H9 (cell line): Measurements from ENCODE around the gene PRR29. TPM values are rescaled to one million over a fixed set of nuclear protein-coding genes. Genes with fewer than 3 reads are reported as not detected.

ENCODE experiments used
- DNase-seq: peaks from one replicate; pipeline ENCODE4 v3.0.0-alpha.2; 2017
- H2AFZ ChIP-seq: one replicate; pipeline ENCODE4 v1.6.1; 2013; ENCODE audit warnings: mild to moderate bottlenecking, low read length, control low read depth, moderate library complexity
- H2AK5ac ChIP-seq: 2 replicates; pipeline ENCODE4 v1.6.1; 2013; ENCODE audit warnings: low read length, control low read depth, mixed read lengths; ENCODE audit not compliant: insufficient read length
- H2BK120ac ChIP-seq: one replicate; pipeline ENCODE4 v1.6.1; 2013; ENCODE audit warnings: low read depth, mild to moderate bottlenecking, low read length, control low read depth, inconsistent platforms; ENCODE audit not compliant: poor library complexity, severe bottlenecking
- H2BK12ac ChIP-seq: 2 replicates; pipeline ENCODE4 v1.6.1; 2013; ENCODE audit warnings: low read length, control low read depth, mixed read lengths, low read depth; ENCODE audit not compliant: insufficient read length
- H2BK15ac ChIP-seq: 2 replicates; pipeline ENCODE4 v1.6.1; 2013; ENCODE audit warnings: low read depth, low read length, control low read depth
- H2BK20ac ChIP-seq: one replicate; pipeline ENCODE4 v1.6.1; 2013; ENCODE audit warnings: low read depth, mild to moderate bottlenecking, low read length, control low read depth, inconsistent platforms; ENCODE audit not compliant: poor library complexity, severe bottlenecking
- H2BK5ac ChIP-seq: 2 replicates; pipeline ENCODE4 v1.6.1; 2013; ENCODE audit warnings: low read length, control low read depth, mixed read lengths; ENCODE audit not compliant: insufficient read length
- H3K14ac ChIP-seq: 2 replicates; pipeline ENCODE4 v1.6.1; 2013; ENCODE audit warnings: low read length, control low read depth; ENCODE audit not compliant: insufficient read depth
- H3K18ac ChIP-seq: 2 replicates; pipeline ENCODE4 v1.6.1; 2013; ENCODE audit warnings: low read depth, mild to moderate bottlenecking, mixed read lengths, low read length, control low read depth; ENCODE audit not compliant: insufficient read length
- H3K23ac ChIP-seq: 2 replicates; pipeline ENCODE4 v1.6.1; 2013; ENCODE audit warnings: low read length, control low read depth, mixed read lengths, low read depth; ENCODE audit not compliant: insufficient read length
- H3K23me2 ChIP-seq: 2 replicates; pipeline ENCODE4 v1.6.1; 2013; ENCODE audit warnings: low read depth, mild to moderate bottlenecking, mixed read lengths, low read length, control low read depth; ENCODE audit not compliant: insufficient read length, poor library complexity, severe bottlenecking
- H3K27ac ChIP-seq: 2 replicates; pipeline ENCODE4 v1.5.1; 2013; ENCODE audit warnings: low read length, control low read depth, mixed read lengths, low read depth; ENCODE audit not compliant: insufficient read length
- H3K27me3 ChIP-seq: 2 replicates; pipeline ENCODE4 v1.6.1; 2013; ENCODE audit warnings: low read length, control low read depth, inconsistent platforms; ENCODE audit not compliant: insufficient read depth
- H3K4ac ChIP-seq: 2 replicates; pipeline ENCODE4 v1.6.1; 2013; ENCODE audit warnings: low read depth, mild to moderate bottlenecking, control low read depth, inconsistent platforms, low read length, moderate library complexity
- H3K4me1 ChIP-seq: 2 replicates; pipeline ENCODE4 v1.6.1; 2013; ENCODE audit warnings: low read length, control low read depth, inconsistent platforms; ENCODE audit not compliant: insufficient read depth
- H3K4me2 ChIP-seq: 2 replicates; pipeline ENCODE4 v1.6.1; 2013; ENCODE audit warnings: low read length, control low read depth, mixed read lengths; ENCODE audit not compliant: insufficient read length, insufficient read depth
- H3K56ac ChIP-seq: 2 replicates; pipeline ENCODE4 v1.6.1; 2013; ENCODE audit warnings: low read depth, mild to moderate bottlenecking, mixed read lengths, low read length, control low read depth; ENCODE audit not compliant: insufficient read length
- H3K79me1 ChIP-seq: 2 replicates; pipeline ENCODE4 v1.6.1; 2013; ENCODE audit warnings: low read depth, mild to moderate bottlenecking, moderate library complexity, low read length, control low read depth, inconsistent platforms; ENCODE audit not compliant: insufficient read depth, poor library complexity, severe bottlenecking
- H3K79me2 ChIP-seq: 2 replicates; pipeline ENCODE4 v1.6.1; 2013; ENCODE audit warnings: low read length, control low read depth, inconsistent platforms; ENCODE audit not compliant: insufficient read depth
- H3K9ac ChIP-seq: 2 replicates; pipeline ENCODE4 v1.6.1; 2013; ENCODE audit warnings: low read length, control low read depth, mixed read lengths; ENCODE audit not compliant: insufficient read length; ENCODE audit errors: extremely low read depth
- H3K9me3 ChIP-seq: one replicate; pipeline ENCODE4 v1.6.1; 2013; ENCODE audit warnings: low read depth, low read length, inconsistent platforms; ENCODE audit not compliant: control insufficient read depth
- H3T11ph ChIP-seq: one replicate; pipeline ENCODE4 v1.6.1; 2013; ENCODE audit warnings: mild to moderate bottlenecking, low read length, control low read depth, inconsistent platforms
- H4K20me1 ChIP-seq: one replicate; pipeline ENCODE4 v1.6.1; 2013; ENCODE audit not compliant: control insufficient read depth, insufficient read length, insufficient read depth
- H4K5ac ChIP-seq: 2 replicates; pipeline ENCODE4 v1.6.1; 2013; ENCODE audit warnings: low read depth, mild to moderate bottlenecking, mixed read lengths, low read length, control low read depth; ENCODE audit not compliant: insufficient read length
- H4K8ac ChIP-seq: replicated peaks from 2 replicates; pipeline ENCODE4 v1.6.1; 2013; ENCODE audit warnings: low read length, control low read depth, mixed read lengths, low read depth; ENCODE audit not compliant: insufficient read length
- H4K91ac ChIP-seq: 2 replicates; pipeline ENCODE4 v1.6.1; 2013; ENCODE audit warnings: low read depth, mild to moderate bottlenecking, moderate library complexity, mixed read lengths, low read length, control low read depth; ENCODE audit not compliant: insufficient read length
- H3K27ac Mint-ChIP-seq, 3 experiments: 2 replicates in 2 of 3; 3 replicates in 1 of 3; pipeline ENCODE4 v1.8.0; 2020 to 2021; ENCODE audit warnings: mixed read lengths in 3 of 3, mild to moderate bottlenecking in 1 of 3, moderate library complexity in 1 of 3
- H3K27me3 Mint-ChIP-seq: 2 replicates; pipeline ENCODE4 v1.8.0; 2021; ENCODE audit warnings: low read depth, mild to moderate bottlenecking, moderate library complexity, mixed read lengths
- H3K36me3 Mint-ChIP-seq, 3 experiments: 2 replicates in 2 of 3; 3 replicates in 1 of 3; pipeline ENCODE4 v1.8.0; 2020 to 2021; ENCODE audit warnings: low read depth in 3 of 3, mixed read lengths in 3 of 3; ENCODE audit not compliant: insufficient read depth in 1 of 3
- H3K4me1 Mint-ChIP-seq, 2 experiments: 2 replicates each; pipeline ENCODE4 v1.8.0; 2020; ENCODE audit warnings: mixed read lengths in 2 of 2
- H3K4me3 Mint-ChIP-seq, 2 experiments: 2 replicates in 1 of 2; 3 replicates in 1 of 2; pipeline ENCODE4 v1.8.0; 2020 to 2021; ENCODE audit warnings: mild to moderate bottlenecking in 2 of 2, mixed read lengths in 2 of 2, moderate library complexity in 1 of 2
- H3K9me3 Mint-ChIP-seq, 2 experiments: 2 replicates in 1 of 2; 3 replicates in 1 of 2; pipeline ENCODE4 v1.8.0; 2020; ENCODE audit warnings: mild to moderate bottlenecking in 2 of 2, mixed read lengths in 2 of 2, moderate library complexity in 1 of 2
- CTCF ChIP-seq: fragments of 200-600 bp; sonication (generic); conservative IDR thresholded peaks from 3 replicates; pipeline ENCODE4 v1.8.0; 2021; ENCODE audit warnings: antibody characterized with exemption, mild to moderate bottlenecking
- WGBS: extraction: QIAGEN DNeasy Blood & Tissue Kit; methylation state at CpG from one replicate; pipeline ENCODE4 v1.1.7; 2013; ENCODE audit warnings: missing lambda C conversion rate, low lambda C conversion rate, mixed read lengths; ENCODE audit not compliant: insufficient read length; ENCODE audit errors: extremely low coverage; 5-methylcytosine and 5-hydroxymethylcytosine counted together
- total RNA-seq: library from RNA; stranded (reverse); gene quantifications from 2 replicates; pipeline ENCODE4 v1.2.1, GENCODE V29; 2021

Gene PRR29
- total RNA-seq, 1 experiment from 2014 or later, result 0.87 TPM

DNA sequence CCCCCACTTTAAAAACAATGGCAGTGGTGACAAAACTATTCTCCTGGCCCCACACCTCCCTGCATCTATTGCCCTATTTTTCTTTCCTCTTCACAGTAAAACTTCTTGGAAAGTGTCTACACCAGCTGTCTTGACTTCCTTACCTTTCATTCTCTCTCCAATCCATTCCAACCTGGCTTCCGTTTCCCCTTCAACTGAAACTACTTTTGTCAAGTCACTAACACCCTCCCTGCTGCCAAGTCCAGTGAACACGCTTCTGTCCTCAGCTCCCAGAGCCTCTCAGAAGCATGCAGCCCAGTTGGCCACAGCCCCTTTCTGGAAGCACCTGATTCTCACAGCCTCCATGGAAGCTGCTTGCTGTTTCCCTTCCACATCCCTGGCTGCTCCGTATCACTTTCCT, 21.4 kb upstream of the PRR29 start:
- WGBS, result no CpG with 5 or more reads among the region's 3 CpGs
- Histone ChIP-seq H3T11ph (no peak overlapping the region), H4K91ac (no peak overlapping the region), H3K14ac (no peak overlapping the region), H2AFZ (no peak overlapping the region), H3K23me2 (no peaks in the 10 kb centered on the region), H2BK5ac (no peak overlapping the region), H3K9ac (no peak overlapping the region), H3K79me2 (no peaks in the 10 kb centered on the region), H2BK15ac (no peak overlapping the region), H2AK5ac (no peak overlapping the region), H2BK20ac (no peak overlapping the region), H3K4ac (no peak overlapping the region), H3K56ac (no peak overlapping the region), H3K9me3 (peaks cover under 1% of the 10 kb centered on the region), H3K27me3 (no peaks in the 10 kb centered on the region), H2BK120ac (no peak overlapping the region), H2BK12ac (no peak overlapping the region), H3K23ac (no peak overlapping the region), H3K4me1 (no peaks in the 10 kb centered on the region), H4K8ac (no peak overlapping the region), H3K18ac (no peak overlapping the region), H3K79me1 (no peaks in the 10 kb centered on the region), H3K4me2 (no peak overlapping the region), H4K20me1 (no peaks in the 10 kb centered on the region), H3K27ac (no peak overlapping the region), H4K5ac (no peak overlapping the region)
- Mint-ChIP-seq H3K36me3 (peaks cover 0 to 1% (median under 1%) of the 10 kb centered on the region in 3 experiments; a peak in 2 of 7 replicates), H3K9me3 (peaks cover 2 to 3% of the 10 kb centered on the region in 2 experiments; a peak in 4 of 5 replicates), H3K27me3 (no peaks in the 10 kb centered on the region; the same call in none of the 2 replicates), H3K27ac (no peak overlapping the region), H3K4me3 (no peak overlapping the region), H3K4me1 (peaks cover 7 to 10% of the 10 kb centered on the region in 2 experiments)
- no peak for DNase-seq
- TF ChIP-seq CTCF, result no peak
